ENCODE data around the gene PPP1R36.
A peak's percentile ranks its signal among the peaks of the same experiment; 100 is the strongest.

- TF ChIP-seq, protein P1, sequence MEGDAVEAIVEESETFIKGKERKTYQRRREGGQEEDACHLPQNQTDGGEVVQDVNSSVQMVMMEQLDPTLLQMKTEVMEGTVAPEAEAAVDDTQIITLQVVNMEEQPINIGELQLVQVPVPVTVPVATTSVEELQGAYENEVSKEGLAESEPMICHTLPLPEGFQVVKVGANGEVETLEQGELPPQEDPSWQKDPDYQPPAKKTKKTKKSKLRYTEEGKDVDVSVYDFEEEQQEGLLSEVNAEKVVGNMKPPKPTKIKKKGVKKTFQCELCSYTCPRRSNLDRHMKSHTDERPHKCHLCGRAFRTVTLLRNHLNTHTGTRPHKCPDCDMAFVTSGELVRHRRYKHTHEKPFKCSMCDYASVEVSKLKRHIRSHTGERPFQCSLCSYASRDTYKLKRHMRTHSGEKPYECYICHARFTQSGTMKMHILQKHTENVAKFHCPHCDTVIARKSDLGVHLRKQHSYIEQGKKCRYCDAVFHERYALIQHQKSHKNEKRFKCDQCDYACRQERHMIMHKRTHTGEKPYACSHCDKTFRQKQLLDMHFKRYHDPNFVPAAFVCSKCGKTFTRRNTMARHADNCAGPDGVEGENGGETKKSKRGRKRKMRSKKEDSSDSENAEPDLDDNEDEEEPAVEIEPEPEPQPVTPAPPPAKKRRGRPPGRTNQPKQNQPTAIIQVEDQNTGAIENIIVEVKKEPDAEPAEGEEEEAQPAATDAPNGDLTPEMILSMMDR (IDR thresholded peaks at IDR 0.05): peak in 1 of 6 experiments; percentile 5
- TF ChIP-seq POLR2A (IDR thresholded peaks at IDR 0.05): peak; percentile 9 to 37
Observed at GRCh38 chr14:64625386-64626232, 75.8 kb downstream of the PPP1R36 start.

All from adrenal gland (tissue), 5 donors.